Activated gamma-delta T cell treated with anti-CD3 and anti-CD28 coated beads, Interleukin-2, amount 50 U/mL, for 16 hours (primary cell): ENCODE measurements around the gene COX8C.
"Not testable (repeated sequence)": the region's sequence is repeated elsewhere in the genome, so short reads cannot be mapped to it uniquely, and the experiment has no call there.

ENCODE experiments used
- DNase-seq: peaks from one replicate; pipeline ENCODE4 v3.0.0-alpha.2; 2020; ENCODE audit warnings: low read depth

Gene COX8C

DNA sequence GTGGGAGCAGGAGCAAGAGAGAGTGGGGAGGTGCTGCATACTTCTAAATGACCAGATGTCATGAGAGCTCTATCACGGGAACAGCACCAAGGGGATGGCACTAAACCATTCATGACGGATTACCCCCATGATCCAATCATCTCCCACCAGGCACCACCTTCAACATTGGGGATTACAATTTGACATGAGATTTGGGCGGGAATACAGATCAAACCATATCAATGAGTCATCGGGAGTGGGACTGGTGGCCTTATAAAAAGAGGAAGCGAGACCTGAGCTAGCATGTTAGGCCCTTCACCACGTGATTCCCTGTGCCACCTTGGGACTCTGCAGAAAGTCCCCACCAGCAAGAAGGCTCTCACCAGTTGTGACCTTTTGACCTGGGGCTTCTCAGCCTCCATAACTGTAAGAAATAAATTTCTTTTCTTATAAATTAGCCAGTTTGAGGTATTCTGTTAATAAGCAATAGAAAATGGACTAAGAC is 28.7 kb downstream of the COX8C start:
- DNase-seq: no peak

GRCh38 chr14:93379831-93380230 is 32.8 kb downstream of the COX8C start:
- no peak for DNase-seq

GRCh38 chr14:93381644-93382043 is 34.7 kb downstream of the COX8C start:
- no peak for DNase-seq

DNA sequence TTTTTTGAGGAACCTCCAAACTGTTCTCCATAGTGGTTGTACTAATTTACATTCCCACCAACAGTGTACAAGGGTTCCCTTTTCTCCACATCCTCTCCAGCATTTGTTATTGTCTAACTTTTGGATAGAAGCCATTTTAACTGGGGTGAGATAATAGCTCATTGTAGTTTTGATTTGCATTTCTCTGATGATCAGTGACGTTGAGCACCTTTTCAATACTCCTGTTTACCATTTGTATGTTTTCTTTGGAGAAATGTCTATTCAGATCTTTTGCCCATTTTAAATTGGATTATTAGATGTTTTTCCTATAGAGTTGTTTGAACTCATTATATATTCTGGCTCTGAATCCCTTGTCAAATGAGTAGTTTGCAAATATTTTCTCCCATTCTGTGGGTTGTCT is 37.3 kb downstream of the COX8C start:
- not testable (repeated sequence) for DNase-seq

GRCh38 chr14:93395231-93395630 is 48.2 kb downstream of the COX8C start:
- no peak for DNase-seq

- DNase-seq: no peak
Measured at GRCh38 chr14:93396456-93396855, 49.5 kb downstream of the COX8C start.
